ENCODE data around the gene ZBTB7B. TPM values are rescaled to one million over a fixed set of nuclear protein-coding genes. Genes with fewer than 3 reads are reported as not detected.

ZBTB7B gene
- total and polyA plus RNA-seq, 9 of the 15 experiments (the other 6 are each of a cell fraction or from before 2014, with no cell fraction given), result 0.04 to 46.5 (median 15.2) TPM

GRCh38 chr1:154992721-154993571 is 9.7 kb upstream of the ZBTB7B start:
- H3K27ac ChIP-seq (ENCODE audit: extremely low read depth, low read depth, low read length), result peak overlapping the region; percentile 73; the same call in 2 of the 3 replicates
- TF ChIP-seq ZBTB2 (IDR thresholded peaks at IDR 0.05), result no peak
- TF ChIP-seq PRDM10 (IDR thresholded peaks at IDR 0.05; ENCODE audit: partially characterized antibody), result peak; percentile 5
- TF ChIP-seq MTA1 (IDR thresholded peaks at IDR 0.05; ENCODE audit: borderline replicate concordance), result no peak
- no peak for TF ChIP-seq FUS (optimal IDR thresholded peaks at IDR 0.05; ENCODE audit: low read depth, low read length)
- TF ChIP-seq ZNF146 (CRISPR knock-in tag; IDR thresholded peaks at IDR 0.05; ENCODE audit: unreplicated experiment), result no peak
- TF ChIP-seq, protein P1, sequence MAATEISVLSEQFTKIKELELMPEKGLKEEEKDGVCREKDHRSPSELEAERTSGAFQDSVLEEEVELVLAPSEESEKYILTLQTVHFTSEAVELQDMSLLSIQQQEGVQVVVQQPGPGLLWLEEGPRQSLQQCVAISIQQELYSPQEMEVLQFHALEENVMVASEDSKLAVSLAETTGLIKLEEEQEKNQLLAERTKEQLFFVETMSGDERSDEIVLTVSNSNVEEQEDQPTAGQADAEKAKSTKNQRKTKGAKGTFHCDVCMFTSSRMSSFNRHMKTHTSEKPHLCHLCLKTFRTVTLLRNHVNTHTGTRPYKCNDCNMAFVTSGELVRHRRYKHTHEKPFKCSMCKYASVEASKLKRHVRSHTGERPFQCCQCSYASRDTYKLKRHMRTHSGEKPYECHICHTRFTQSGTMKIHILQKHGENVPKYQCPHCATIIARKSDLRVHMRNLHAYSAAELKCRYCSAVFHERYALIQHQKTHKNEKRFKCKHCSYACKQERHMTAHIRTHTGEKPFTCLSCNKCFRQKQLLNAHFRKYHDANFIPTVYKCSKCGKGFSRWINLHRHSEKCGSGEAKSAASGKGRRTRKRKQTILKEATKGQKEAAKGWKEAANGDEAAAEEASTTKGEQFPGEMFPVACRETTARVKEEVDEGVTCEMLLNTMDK (IDR thresholded peaks at IDR 0.05; ENCODE audit: borderline replicate concordance, insufficient read depth, low read depth, low read length, poor library complexity, severe bottlenecking), result no peak
- no peak for TF ChIP-seq ZEB2 (IDR thresholded peaks at IDR 0.05)
- TF ChIP-seq MECOM (CRISPR knock-in tag; IDR thresholded peaks at IDR 0.05), result no peak
- peak; percentile 22; the same call in 1 of the 2 replicates for TF ChIP-seq RBFOX2 (IDR thresholded peaks at IDR 0.05; ENCODE audit: low read depth, low read length)
- no peak for TF ChIP-seq GABPB2 (CRISPR knock-in tag; conservative IDR thresholded peaks at IDR 0.05)
- TF ChIP-seq ZNF316 (IDR thresholded peaks at IDR 0.05), result peak; percentile 62
- TF ChIP-seq, protein P2, sequence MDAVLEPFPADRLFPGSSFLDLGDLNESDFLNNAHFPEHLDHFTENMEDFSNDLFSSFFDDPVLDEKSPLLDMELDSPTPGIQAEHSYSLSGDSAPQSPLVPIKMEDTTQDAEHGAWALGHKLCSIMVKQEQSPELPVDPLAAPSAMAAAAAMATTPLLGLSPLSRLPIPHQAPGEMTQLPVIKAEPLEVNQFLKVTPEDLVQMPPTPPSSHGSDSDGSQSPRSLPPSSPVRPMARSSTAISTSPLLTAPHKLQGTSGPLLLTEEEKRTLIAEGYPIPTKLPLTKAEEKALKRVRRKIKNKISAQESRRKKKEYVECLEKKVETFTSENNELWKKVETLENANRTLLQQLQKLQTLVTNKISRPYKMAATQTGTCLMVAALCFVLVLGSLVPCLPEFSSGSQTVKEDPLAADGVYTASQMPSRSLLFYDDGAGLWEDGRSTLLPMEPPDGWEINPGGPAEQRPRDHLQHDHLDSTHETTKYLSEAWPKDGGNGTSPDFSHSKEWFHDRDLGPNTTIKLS (IDR thresholded peaks at IDR 0.05; ENCODE audit: borderline replicate concordance, low read depth), result peak; percentile 66; the same call in 1 of the 2 replicates

More at GRCh38 chr1:154992721-154993571, 9.7 kb upstream of the ZBTB7B start:
- H3K4me2 ChIP-seq (ENCODE audit: insufficient read depth, low read length), result peak overlapping the region; percentile 47
- H4K20me1 ChIP-seq (replicated peaks; ENCODE audit: control insufficient read depth, insufficient read depth, low read length), result no peaks in the 10 kb centered on the region; the same call in 1 of the 2 replicates
- ATAC-seq (peak; percentile 85), DNase-seq (ENCODE audit: extremely low read depth in 1 of 4, low spot score in 3 of 4) (peak; percentile 63 to 88 (median 72)), FAIRE-seq (peak; percentile 67)
- no peaks in the 10 kb centered on the region for H3K9me3 ChIP-seq (replicated peaks; ENCODE audit: control insufficient read depth, insufficient read depth, low read depth, low read length)
- intact Hi-C loops (cut with micrococcal nuclease), result no loop called here
- no TSS peak for BruUV-seq (replicated peaks)
- H2AFZ ChIP-seq (ENCODE audit: low read depth, low read length), result no peak overlapping the region
- ChIA-PET POLR2A (interaction anchor here (0.6 to 8.2 kb wide), 15 partner anchors 9 to 166 kb away, joined by 3 to 80 read pairs (median 5); partner anchors contain the start of genes CKS1B, FLAD1, PBXIP1 and PMVK), CTCF (ENCODE audit: low intra/inter-chr PET ratio) (no interaction called here)
- peak overlapping the region in 1 of 2 experiments; percentile 78; a peak in 3 of 4 replicates for H3K9ac ChIP-seq (ENCODE audit: insufficient read depth in 1 of 2, low read depth in 2 of 2, low read length in 2 of 2)
- 48% methylated on average over 14 of the region's 14 CpGs for WGBS (ENCODE audit: insufficient coverage, low coverage, missing lambda C conversion rate)
- H3K36me3 ChIP-seq (ENCODE audit: control insufficient read depth, insufficient read depth, low read length), result peaks cover 36% of the 10 kb centered on the region
- in situ Hi-C loops (cut with MboI), result no loop called here
- peaks cover 6% of the 10 kb centered on the region for H3K9me1 ChIP-seq (ENCODE audit: control insufficient read depth, insufficient read depth, low read length)
- H3K4me3 ChIP-seq, result no peak overlapping the region
- peaks cover 35 to 40% of the 10 kb centered on the region in 2 experiments for H3K4me1 ChIP-seq (replicated peaks in 1 of 2; ENCODE audit: control insufficient read depth in 2 of 2, insufficient read depth in 2 of 2, low read length in 2 of 2)
- peaks cover 18% of the 10 kb centered on the region for H3K79me2 ChIP-seq (ENCODE audit: control insufficient read depth, insufficient read depth, low read length)
- no peaks in the 10 kb centered on the region for H3K27me3 ChIP-seq (ENCODE audit: control insufficient read depth in 2 of 2, insufficient read depth in 2 of 2, low read length in 2 of 2)

Data from K562 (cell line).